Measurements from ENCODE around the gene CDK15.

DNA sequence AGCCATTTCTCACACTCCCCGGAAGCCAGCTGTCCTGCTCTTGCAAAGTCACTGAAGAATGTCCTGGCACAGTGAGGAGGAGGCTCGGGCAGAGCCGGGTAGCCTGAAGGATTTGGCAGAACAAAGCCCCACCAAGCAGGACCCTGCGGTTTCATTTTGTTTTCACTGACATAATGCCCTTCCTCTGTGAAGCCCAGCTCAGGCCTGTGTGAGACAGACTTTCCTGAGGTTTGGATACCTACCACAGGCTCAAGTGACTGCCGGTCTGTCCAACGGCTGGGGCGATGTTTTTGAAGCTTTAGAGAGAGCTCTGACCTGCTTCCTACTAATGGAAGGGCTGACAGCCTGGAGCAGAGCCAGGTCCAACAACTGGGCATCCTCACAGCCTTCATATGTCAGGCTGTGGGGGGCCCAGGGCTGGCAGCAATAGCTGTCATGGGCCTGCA lies 127.5 kb downstream of the CDK15 start:
- TF ChIP-seq, protein P1, sequence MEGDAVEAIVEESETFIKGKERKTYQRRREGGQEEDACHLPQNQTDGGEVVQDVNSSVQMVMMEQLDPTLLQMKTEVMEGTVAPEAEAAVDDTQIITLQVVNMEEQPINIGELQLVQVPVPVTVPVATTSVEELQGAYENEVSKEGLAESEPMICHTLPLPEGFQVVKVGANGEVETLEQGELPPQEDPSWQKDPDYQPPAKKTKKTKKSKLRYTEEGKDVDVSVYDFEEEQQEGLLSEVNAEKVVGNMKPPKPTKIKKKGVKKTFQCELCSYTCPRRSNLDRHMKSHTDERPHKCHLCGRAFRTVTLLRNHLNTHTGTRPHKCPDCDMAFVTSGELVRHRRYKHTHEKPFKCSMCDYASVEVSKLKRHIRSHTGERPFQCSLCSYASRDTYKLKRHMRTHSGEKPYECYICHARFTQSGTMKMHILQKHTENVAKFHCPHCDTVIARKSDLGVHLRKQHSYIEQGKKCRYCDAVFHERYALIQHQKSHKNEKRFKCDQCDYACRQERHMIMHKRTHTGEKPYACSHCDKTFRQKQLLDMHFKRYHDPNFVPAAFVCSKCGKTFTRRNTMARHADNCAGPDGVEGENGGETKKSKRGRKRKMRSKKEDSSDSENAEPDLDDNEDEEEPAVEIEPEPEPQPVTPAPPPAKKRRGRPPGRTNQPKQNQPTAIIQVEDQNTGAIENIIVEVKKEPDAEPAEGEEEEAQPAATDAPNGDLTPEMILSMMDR (IDR thresholded peaks at IDR 0.05 in 2 of 3, conservative IDR thresholded peaks at IDR 0.05 in 1 of 3; ENCODE audit: borderline replicate concordance in 1 of 3, insufficient read depth in 1 of 3, low read depth in 2 of 3, low read length in 2 of 3) = no peak
- TF ChIP-seq ZNF274 (IDR thresholded peaks at IDR 0.05; ENCODE audit: low read depth, low read length) (no peak), EZH2phosphoT487 (IDR thresholded peaks at IDR 0.05; ENCODE audit: borderline replicate concordance) (no peak), REST (IDR thresholded peaks at IDR 0.05; ENCODE audit: low read depth) (no peak), ZFX (IDR thresholded peaks at IDR 0.05) (no peak)

All from HCT116 (cell line).